Progenitor cell of endocrine pancreas (in vitro differentiated cells): ENCODE data around the gene P2RY11. TPM values are rescaled to one million over a fixed set of nuclear protein-coding genes. Genes with fewer than 3 reads are reported as not detected.

Experiments used
- DNase-seq: peaks from one replicate; pipeline ENCODE4 v3.0.0; 2021; ENCODE audit warnings: low spot score; ENCODE audit not compliant: unreplicated experiment
- H3K27ac Mint-ChIP-seq: 2 replicates; pipeline ENCODE4 v1.8.0; 2021; ENCODE audit warnings: mild to moderate bottlenecking, moderate library complexity, mixed read lengths
- H3K27me3 Mint-ChIP-seq: 2 replicates; pipeline ENCODE4 v1.8.0; 2021; ENCODE audit warnings: mixed read lengths
- H3K36me3 Mint-ChIP-seq: 2 replicates; pipeline ENCODE4 v1.8.0; 2022; ENCODE audit warnings: mixed read lengths; ENCODE audit not compliant: insufficient read depth
- H3K4me1 Mint-ChIP-seq: 2 replicates; pipeline ENCODE4 v1.8.0; 2021; ENCODE audit warnings: low read depth, mixed read lengths
- H3K4me3 Mint-ChIP-seq: 2 replicates; pipeline ENCODE4 v1.8.0; 2021; ENCODE audit warnings: low read depth, mild to moderate bottlenecking, moderate library complexity, mixed read lengths
- H3K9me3 Mint-ChIP-seq: 2 replicates; pipeline ENCODE4 v1.8.0; 2021; ENCODE audit warnings: low read depth, mixed read lengths
- total RNA-seq: library from RNA; stranded (reverse); gene quantifications from 2 replicates; pipeline ENCODE4 v1.2.1, GENCODE V29; 2021
- TF ChIP-seq, protein P1 (sequence below): fragments of 200-600 bp; sonication (generic); IDR thresholded peaks from one replicate; pipeline ENCODE4 v1.5.0; 2021; ENCODE audit warnings: antibody characterized with exemption, mild to moderate bottlenecking; ENCODE audit not compliant: unreplicated experiment

Gene P2RY11
- total RNA-seq, 1 donor from 2014 or later = 23.7 TPM

DNA sequence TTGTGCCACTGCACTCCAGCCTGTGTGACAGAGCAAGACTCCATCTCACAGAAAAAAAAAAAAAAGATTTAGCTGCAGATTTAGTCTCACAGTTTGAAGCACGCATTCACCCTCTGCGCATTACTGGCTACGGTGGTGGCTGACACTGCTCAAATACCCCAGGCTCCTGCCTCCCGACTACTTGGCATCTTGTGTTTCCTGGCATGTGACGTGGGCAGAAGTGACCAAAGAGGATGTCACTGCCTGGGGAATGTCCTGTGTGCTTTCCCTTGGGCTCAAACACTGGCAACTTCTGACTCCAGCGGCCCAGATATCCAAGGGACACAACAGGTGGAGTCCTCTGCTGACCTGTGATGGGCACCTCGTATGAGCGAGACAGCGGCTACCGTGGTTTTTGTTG, 32.9 kb downstream of the P2RY11 start:
- Mint-ChIP-seq H3K9me3 (no peaks in the 10 kb centered on the region), H3K27me3 (no peaks in the 10 kb centered on the region), H3K27ac (no peak overlapping the region), H3K36me3 (peaks cover 17% of the 10 kb centered on the region), H3K4me3 (no peak overlapping the region), H3K4me1 (no peaks in the 10 kb centered on the region)
- TF ChIP-seq, protein P1, sequence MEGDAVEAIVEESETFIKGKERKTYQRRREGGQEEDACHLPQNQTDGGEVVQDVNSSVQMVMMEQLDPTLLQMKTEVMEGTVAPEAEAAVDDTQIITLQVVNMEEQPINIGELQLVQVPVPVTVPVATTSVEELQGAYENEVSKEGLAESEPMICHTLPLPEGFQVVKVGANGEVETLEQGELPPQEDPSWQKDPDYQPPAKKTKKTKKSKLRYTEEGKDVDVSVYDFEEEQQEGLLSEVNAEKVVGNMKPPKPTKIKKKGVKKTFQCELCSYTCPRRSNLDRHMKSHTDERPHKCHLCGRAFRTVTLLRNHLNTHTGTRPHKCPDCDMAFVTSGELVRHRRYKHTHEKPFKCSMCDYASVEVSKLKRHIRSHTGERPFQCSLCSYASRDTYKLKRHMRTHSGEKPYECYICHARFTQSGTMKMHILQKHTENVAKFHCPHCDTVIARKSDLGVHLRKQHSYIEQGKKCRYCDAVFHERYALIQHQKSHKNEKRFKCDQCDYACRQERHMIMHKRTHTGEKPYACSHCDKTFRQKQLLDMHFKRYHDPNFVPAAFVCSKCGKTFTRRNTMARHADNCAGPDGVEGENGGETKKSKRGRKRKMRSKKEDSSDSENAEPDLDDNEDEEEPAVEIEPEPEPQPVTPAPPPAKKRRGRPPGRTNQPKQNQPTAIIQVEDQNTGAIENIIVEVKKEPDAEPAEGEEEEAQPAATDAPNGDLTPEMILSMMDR = no peak
- DNase-seq = no peak

DNA sequence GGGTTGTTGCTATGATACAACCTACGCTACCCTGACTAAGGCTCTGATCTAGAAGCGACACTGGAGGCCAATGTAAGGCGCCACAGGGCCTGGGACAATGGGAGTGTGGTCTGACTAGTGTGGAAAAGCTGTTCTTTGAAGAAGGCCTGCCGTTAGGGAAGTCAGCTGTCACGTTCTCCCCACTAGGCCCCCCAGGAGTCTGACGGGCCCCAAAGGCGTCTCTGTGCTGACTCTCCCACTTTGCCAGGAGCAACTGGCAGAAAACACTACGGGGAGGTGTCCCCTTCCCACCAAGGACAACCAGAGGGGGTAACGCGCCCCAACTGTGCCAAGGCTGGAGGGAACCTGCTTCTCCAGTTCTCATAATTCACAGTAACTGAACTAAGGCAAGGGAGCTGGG, 33.5 kb downstream of the P2RY11 start:
- TF ChIP-seq, protein P1 = no peak
- Mint-ChIP-seq H3K9me3 (no peaks in the 10 kb centered on the region), H3K27me3 (no peaks in the 10 kb centered on the region), H3K4me3 (no peak overlapping the region), H3K4me1 (no peaks in the 10 kb centered on the region), H3K36me3 (peaks cover 17% of the 10 kb centered on the region), H3K27ac (no peak overlapping the region)
- DNase-seq = no peak

DNA sequence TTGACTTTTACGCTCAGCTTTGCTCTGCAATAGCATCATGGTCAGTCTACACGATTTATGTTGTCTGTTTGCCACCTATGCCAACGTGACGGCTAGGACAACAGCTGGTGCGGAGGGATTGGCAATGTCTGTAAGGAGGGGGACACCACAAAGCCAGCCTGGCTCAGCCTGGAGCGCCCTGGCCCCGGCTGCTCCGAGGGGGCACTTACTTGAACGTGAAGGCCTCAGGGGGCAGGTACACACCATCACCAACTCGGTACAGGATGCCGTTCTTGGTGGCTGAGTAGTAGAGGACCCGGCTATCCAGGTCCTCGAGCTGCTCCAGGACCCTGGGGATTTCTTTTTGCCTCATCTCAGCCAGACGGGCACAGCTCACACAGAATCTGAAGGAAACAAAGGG, 34.6 kb downstream of the P2RY11 start:
- Mint-ChIP-seq H3K27ac (no peak overlapping the region), H3K36me3 (peaks cover 20% of the 10 kb centered on the region), H3K27me3 (no peaks in the 10 kb centered on the region), H3K4me1 (no peaks in the 10 kb centered on the region), H3K9me3 (no peaks in the 10 kb centered on the region), H3K4me3 (no peak overlapping the region)
- TF ChIP-seq, protein P1 = no peak
- DNase-seq = no peak

DNA sequence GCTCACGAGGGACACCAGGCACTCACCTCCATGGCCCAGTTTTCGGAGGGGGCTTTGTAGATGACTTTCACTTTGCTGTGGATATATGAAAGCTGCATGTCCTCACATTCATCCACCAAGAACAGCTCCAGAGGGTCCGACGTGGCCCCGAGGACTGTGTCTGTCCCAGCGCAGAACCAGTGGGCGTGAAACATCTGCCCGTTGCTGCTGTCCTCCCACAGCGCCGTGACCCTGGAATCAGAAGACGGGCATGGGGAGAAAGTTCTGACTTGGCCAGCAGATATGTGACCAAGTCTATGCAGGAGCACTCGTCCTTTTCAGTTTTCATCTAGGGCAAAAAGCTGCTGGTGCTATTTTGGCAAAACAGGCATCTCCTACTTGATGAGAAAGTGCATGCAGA, 37.9 kb downstream of the P2RY11 start:
- TF ChIP-seq, protein P1 = no peak
- peaks cover 26% of the 10 kb centered on the region for H3K36me3 Mint-ChIP-seq
- no peak overlapping the region for H3K4me3 Mint-ChIP-seq
- H3K27me3 Mint-ChIP-seq = no peaks in the 10 kb centered on the region
- no peak for DNase-seq
- no peak overlapping the region for H3K27ac Mint-ChIP-seq
- no peaks in the 10 kb centered on the region for H3K4me1 Mint-ChIP-seq
- H3K9me3 Mint-ChIP-seq = no peaks in the 10 kb centered on the region

DNA sequence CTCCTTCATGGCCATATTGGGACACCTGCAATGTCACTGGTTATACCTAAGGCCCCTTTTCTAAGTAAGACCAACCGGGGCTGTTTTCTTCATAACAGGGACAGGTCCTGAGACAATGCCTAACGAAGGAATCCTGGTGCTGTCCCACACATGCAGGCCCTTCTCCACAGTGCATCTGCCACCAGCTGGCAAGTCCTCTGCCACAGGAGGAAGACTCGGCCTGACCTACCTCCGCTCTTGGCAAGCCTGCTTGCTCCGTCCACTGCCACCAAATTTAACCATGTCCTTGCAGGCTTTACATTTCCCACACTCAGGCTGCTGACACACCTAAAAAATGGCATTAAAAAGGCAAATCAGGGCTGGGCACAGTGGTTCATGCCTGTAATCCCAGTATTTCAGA, 40.0 kb downstream of the P2RY11 start:
- no peaks in the 10 kb centered on the region for H3K9me3 Mint-ChIP-seq
- no peak overlapping the region for H3K27ac Mint-ChIP-seq
- H3K27me3 Mint-ChIP-seq = no peaks in the 10 kb centered on the region
- no peaks in the 10 kb centered on the region for H3K4me1 Mint-ChIP-seq
- TF ChIP-seq, protein P1 = no peak
- no peak overlapping the region for H3K4me3 Mint-ChIP-seq
- DNase-seq = no peak
- peaks cover 25% of the 10 kb centered on the region for H3K36me3 Mint-ChIP-seq
